H1 (cell line): Measurements from ENCODE around the gene FGF1. TPM values are rescaled to one million over a fixed set of nuclear protein-coding genes. Genes with fewer than 3 reads are reported as not detected.

ENCODE experiments used
- CTCF ChIA-PET: fragments of 300-600 bp; sonication (Branson Sonifier 250); formaldehyde crosslinking; loops from one replicate; lab custom pipeline; 2021; ENCODE audit not compliant: partially characterized antibody; lab: Charles Lee
- POLR2A ChIA-PET: fragments of 300-600 bp; sonication (Branson Sonifier 250); formaldehyde crosslinking; loops from one replicate; lab custom pipeline; 2021; ENCODE audit warnings: inconsistent platforms; ENCODE audit not compliant: partially characterized antibody; lab: Charles Lee
- DNase-seq, 2 experiments: peaks; one replicate each; pipeline versions ENCODE4 v3.0.0 to v3.0.0-alpha.2; 2010 to 2022; ENCODE audit warnings: low spot score in 2 of 2, low read depth in 1 of 2, mixed read lengths in 1 of 2
- FAIRE-seq: peaks from 2 replicates; lab custom pipeline; 2011; peaks lifted over from hg19 to GRCh38; lab: Jason Lieb, UNC
- H2AFZ ChIP-seq: 2 replicates; pipeline ENCODE4 v1.8.1; 2012; ENCODE audit warnings: low read length, inconsistent platforms
- H2AK5ac ChIP-seq: 2 replicates; pipeline ENCODE4 v1.6.1; 2013; ENCODE audit warnings: low read depth, low read length
- H2BK120ac ChIP-seq: replicated peaks from 2 replicates; pipeline ENCODE3; 2013; ENCODE audit warnings: low read depth, low read length, inconsistent platforms
- H2BK12ac ChIP-seq: 2 replicates; pipeline ENCODE4 v1.6.1; 2013; ENCODE audit warnings: low read depth, low read length
- H2BK15ac ChIP-seq: 2 replicates; pipeline ENCODE4 v1.6.1; 2013; ENCODE audit warnings: low read length
- H2BK20ac ChIP-seq: 2 replicates; pipeline ENCODE4 v1.6.1; 2013; ENCODE audit warnings: low read length
- H2BK5ac ChIP-seq: 2 replicates; pipeline ENCODE4 v1.6.1; 2013; ENCODE audit warnings: low read depth, low read length
- H3K14ac ChIP-seq: 2 replicates; pipeline ENCODE4 v1.6.1; 2013; ENCODE audit warnings: inconsistent platforms; ENCODE audit not compliant: insufficient read length
- H3K18ac ChIP-seq: 2 replicates; pipeline ENCODE4 v1.6.1; 2013; ENCODE audit warnings: low read length; ENCODE audit errors: extremely low read depth
- H3K23ac ChIP-seq: 2 replicates; pipeline ENCODE4 v1.6.1; 2013; ENCODE audit warnings: inconsistent platforms; ENCODE audit not compliant: insufficient read length
- H3K23me2 ChIP-seq: 2 replicates; pipeline ENCODE4 v1.6.1; 2013; ENCODE audit warnings: low read depth, low read length
- H3K27ac ChIP-seq: 2 replicates; pipeline ENCODE4 v1.6.1; 2011; ENCODE audit warnings: low read depth, low read length, inconsistent platforms
- H3K27me3 ChIP-seq, 4 experiments: replicated peaks in 1 of 4; 1 replicate in 1 of 4; 2 replicates in 3 of 4; pipeline versions ENCODE4 v1.6.1 to v1.8.1; 2011 to 2013; ENCODE audit warnings: low read length in 3 of 4, mild to moderate bottlenecking in 3 of 4, inconsistent platforms in 2 of 4, mixed read lengths in 2 of 4, moderate library complexity in 1 of 4; ENCODE audit not compliant: control insufficient read depth in 3 of 4, insufficient read depth in 3 of 4; ENCODE audit errors: extremely low read depth in 1 of 4
- H3K36me3 ChIP-seq, 4 experiments: 2 replicates each; pipeline versions ENCODE4 v1.6.1 to v1.8.1; 2011 to 2013; ENCODE audit warnings: mild to moderate bottlenecking in 4 of 4, low read length in 3 of 4, moderate library complexity in 2 of 4, control low read depth in 1 of 4, inconsistent platforms in 1 of 4; ENCODE audit not compliant: insufficient read depth in 4 of 4, control insufficient read depth in 2 of 4
- H3K4ac ChIP-seq: replicated peaks from 2 replicates; pipeline ENCODE3; 2013; ENCODE audit warnings: low read length, low read depth, mixed read lengths, inconsistent platforms; ENCODE audit not compliant: insufficient read length
- H3K4me1 ChIP-seq, 4 experiments: replicated peaks in 1 of 4; 1 replicate in 1 of 4; 2 replicates in 3 of 4; pipeline versions ENCODE4 v1.6.1 to v1.8.1; 2011 to 2013; ENCODE audit warnings: low read length in 3 of 4, inconsistent platforms in 2 of 4, mixed read lengths in 1 of 4; ENCODE audit not compliant: insufficient read depth in 4 of 4, control insufficient read depth in 3 of 4
- H3K4me2 ChIP-seq, 2 experiments: 2 replicates each; pipeline versions ENCODE4 v1.6.1 to v1.8.1; 2011 to 2013; ENCODE audit warnings: low read depth in 2 of 2, low read length in 2 of 2, control low read depth in 1 of 2, inconsistent platforms in 1 of 2, mild to moderate bottlenecking in 1 of 2; ENCODE audit not compliant: insufficient read depth in 1 of 2
- H3K4me3 ChIP-seq, 4 experiments: fragments of 200-600, 300-600 bp in 1 of 4; sonication (generic), shearing (Covaris generic), sonication (Bioruptor Twin) in 1 of 4; 2 replicates each; pipeline versions ENCODE4 v1.5.1 to v1.8.1; 2011 to 2016; ENCODE audit warnings: low read length in 4 of 4, low read depth in 3 of 4, control low read depth in 2 of 4, inconsistent platforms in 2 of 4, mild to moderate bottlenecking in 2 of 4, mixed read lengths in 1 of 4, moderate library complexity in 1 of 4; ENCODE audit not compliant: insufficient read depth in 2 of 4; ENCODE audit errors: extremely low read depth in 1 of 4
- H3K56ac ChIP-seq: replicated peaks from 2 replicates; pipeline ENCODE3; 2013; ENCODE audit warnings: low read depth, mild to moderate bottlenecking, mixed read lengths, low read length, inconsistent platforms; ENCODE audit not compliant: insufficient read length
- H3K79me1 ChIP-seq: 2 replicates; pipeline ENCODE4 v1.6.1; 2013; ENCODE audit warnings: low read depth, low read length, control low read depth
- H3K79me2 ChIP-seq, 2 experiments: 2 replicates each; pipeline versions ENCODE4 v1.6.1 to v1.8.1; 2012 to 2013; ENCODE audit warnings: low read length in 2 of 2, mild to moderate bottlenecking in 2 of 2, inconsistent platforms in 1 of 2; ENCODE audit not compliant: insufficient read depth in 2 of 2, control insufficient read depth in 1 of 2
- H3K9ac ChIP-seq, 4 experiments: replicated peaks in 1 of 4; 1 replicate in 1 of 4; 2 replicates in 3 of 4; pipeline versions ENCODE4 v1.6.1 to v1.8.1; 2011 to 2013; ENCODE audit warnings: low read depth in 3 of 4, low read length in 3 of 4, control low read depth in 2 of 4, mild to moderate bottlenecking in 2 of 4, moderate library complexity in 2 of 4, inconsistent platforms in 1 of 4; ENCODE audit errors: extremely low read depth in 1 of 4
- H3K9me3 ChIP-seq, 2 experiments: 2 replicates each; pipeline versions ENCODE4 v1.6.1 to v1.8.1; 2012 to 2013; ENCODE audit warnings: mild to moderate bottlenecking in 2 of 2, moderate library complexity in 2 of 2, control low read depth in 1 of 2, inconsistent platforms in 1 of 2, low read depth in 1 of 2, low read length in 1 of 2, mixed read lengths in 1 of 2; ENCODE audit not compliant: insufficient read depth in 2 of 2
- H4K20me1 ChIP-seq, 2 experiments: replicated peaks in 1 of 2; 2 replicates each; pipeline versions ENCODE3 to v1.8.1; 2011 to 2013; ENCODE audit warnings: inconsistent platforms in 2 of 2, low read length in 2 of 2, mild to moderate bottlenecking in 1 of 2; ENCODE audit not compliant: insufficient read depth in 2 of 2, control insufficient read depth in 1 of 2
- H4K5ac ChIP-seq: 2 replicates; pipeline ENCODE4 v1.6.1; 2013; ENCODE audit warnings: low read length, low read depth, mixed read lengths, inconsistent platforms; ENCODE audit not compliant: insufficient read length
- H4K8ac ChIP-seq: 2 replicates; pipeline ENCODE4 v1.8.0; 2013; ENCODE audit warnings: mild to moderate bottlenecking, moderate library complexity, low read length, inconsistent platforms; ENCODE audit not compliant: insufficient read depth; ENCODE audit errors: extremely low read depth
- H4K91ac ChIP-seq: replicated peaks from 2 replicates; pipeline ENCODE3; 2013; ENCODE audit warnings: low read length, mixed read lengths, inconsistent platforms; ENCODE audit not compliant: insufficient read length
- ASH2L ChIP-seq: fragments of 200-600, 300-600 bp; sonication (generic); IDR thresholded peaks from one replicate; pipeline ENCODE4 v1.7.1; 2017; ENCODE audit warnings: low read length
- CEBPB ChIP-seq: IDR thresholded peaks from 2 replicates; pipeline ENCODE4 v1.6.1; 2012; ENCODE audit warnings: low read depth, low read length
- EGR1 ChIP-seq: IDR thresholded peaks from 2 replicates; pipeline ENCODE4 v1.6.1; 2011; ENCODE audit warnings: low read depth, low read length, borderline replicate concordance
- HDAC2 ChIP-seq, 2 experiments: fragments of 300-600 bp in 1 of 2; sonication (generic) in 1 of 2; IDR thresholded peaks; 2 replicates each; pipeline ENCODE4 v1.6.1; 2011 to 2012; ENCODE audit warnings: low read depth in 2 of 2, low read length in 2 of 2, mild to moderate bottlenecking in 2 of 2, moderate library complexity in 2 of 2, borderline replicate concordance in 1 of 2, inconsistent platforms in 1 of 2
- JUN ChIP-seq: IDR thresholded peaks from 2 replicates; pipeline ENCODE4 v1.6.1; 2011; ENCODE audit warnings: low read depth, mild to moderate bottlenecking, improper control_type of control experiment, low read length
- NANOG ChIP-seq: IDR thresholded peaks from 2 replicates; pipeline ENCODE4 v1.6.1; 2011; ENCODE audit warnings: low read length, low read depth, mild to moderate bottlenecking, inconsistent platforms; ENCODE audit not compliant: insufficient read depth, poor library complexity, severe bottlenecking
- POU5F1 ChIP-seq: IDR thresholded peaks from 2 replicates; pipeline ENCODE4 v1.6.1; 2011; ENCODE audit warnings: low read depth, mild to moderate bottlenecking, low read length, moderate library complexity
- RAD21 ChIP-seq, 2 experiments: IDR thresholded peaks in 1 of 2; conservative IDR thresholded peaks in 1 of 2; 2 replicates each; pipeline ENCODE4 v1.6.1; 2011; ENCODE audit warnings: low read depth in 2 of 2, low read length in 2 of 2, improper control_type of control experiment in 1 of 2, inconsistent platforms in 1 of 2, mild to moderate bottlenecking in 1 of 2, moderate library complexity in 1 of 2
- SP1 ChIP-seq: IDR thresholded peaks from 2 replicates; pipeline ENCODE4 v1.6.1; 2011; ENCODE audit warnings: low read depth, low read length
- TCF12 ChIP-seq: IDR thresholded peaks from 2 replicates; pipeline ENCODE4 v1.6.1; 2011; ENCODE audit warnings: low read depth, mild to moderate bottlenecking, low read length
- TEAD4 ChIP-seq: IDR thresholded peaks from 2 replicates; pipeline ENCODE4 v1.6.1; 2012; ENCODE audit warnings: low read depth, low read length, inconsistent platforms, mixed read lengths
- WGBS, 2 experiments: shearing (Covaris generic) in 1 of 2; methylation state at CpG; one replicate each; pipeline versions ENCODE4 v1.1.6 to v1.1.7; 2013 to 2015; ENCODE audit warnings: low lambda C conversion rate in 2 of 2, mixed read lengths in 2 of 2, inconsistent platforms in 1 of 2, low coverage in 1 of 2, missing lambda C conversion rate in 1 of 2; ENCODE audit not compliant: insufficient replicate concordance in 2 of 2, insufficient coverage in 1 of 2, insufficient read length in 1 of 2; ENCODE audit errors: extremely low coverage in 1 of 2, missing lambda C conversion rate in 1 of 2; 5-methylcytosine and 5-hydroxymethylcytosine counted together
- polyA plus RNA-seq, 7 experiments: library from polyadenylated mRNA; depleted of rRNA in 3 of 7; stranded (reverse) in 5 of 7; unstranded in 2 of 7; fragments of >200 nt in 5 of 7; fragments of 200-250 nt in 2 of 7; gene quantifications; 1 replicate in 5 of 7; 2 replicates in 1 of 7; 4 replicates in 1 of 7; pipeline versions ENCODE4 v1.2.1 to v1.2.3, GENCODE V29; 2011 to 2013; ENCODE audit warnings: missing spikeins in 2 of 7, mixed read lengths in 2 of 7
- total RNA-seq: library from RNA; stranded (reverse); fragmentation: NEBNext Ultra II Directional; extraction: Animal tissue kit (Norgen Biotek cat#: 25700); gene quantifications from 2 replicates; pipeline ENCODE4 v1.2.1, GENCODE V29; 2021

The FGF1 gene
- total and polyA plus RNA-seq, 2 of the 8 experiments (the other 6 are each of a cell fraction or from before 2014, with no cell fraction given) = 0.30 to 0.50 TPM

DNA sequence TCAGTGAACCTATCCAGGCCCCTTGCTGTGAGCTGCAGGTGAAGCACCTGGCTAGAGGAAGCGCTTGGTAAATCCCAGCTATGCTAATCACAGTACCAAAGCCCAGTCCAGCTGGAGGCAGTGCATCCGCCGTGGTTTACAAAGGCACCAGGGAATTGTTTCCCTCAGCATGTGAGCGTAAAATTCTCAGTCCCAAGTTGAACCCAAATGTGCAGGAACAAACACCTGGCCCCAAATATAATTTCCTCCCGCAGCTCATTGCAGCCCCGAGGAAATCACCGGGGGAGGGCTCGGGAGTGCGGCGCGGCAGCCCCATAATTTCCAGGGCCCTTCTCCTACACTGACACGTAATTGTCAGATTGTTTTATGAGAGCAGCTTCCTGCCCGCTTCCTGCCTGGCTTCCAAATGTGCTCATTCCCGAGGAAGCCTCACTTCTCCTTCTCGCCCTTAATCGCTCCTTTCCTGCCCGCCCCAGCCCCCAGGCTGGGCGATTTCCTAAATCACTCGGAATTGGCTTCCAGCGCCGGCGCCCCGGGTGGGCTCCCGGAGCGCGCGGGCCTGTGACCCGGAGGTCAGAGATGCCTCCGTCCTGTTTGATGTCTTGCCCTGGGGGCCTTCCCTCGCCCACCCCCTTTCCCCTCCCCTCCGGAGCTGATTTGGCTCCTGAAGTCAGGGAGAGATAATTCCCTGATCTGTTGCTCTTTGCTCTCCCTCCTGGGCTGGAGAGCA, 134.4 kb downstream of the FGF1 start:
- H3K4me2 ChIP-seq = peak overlapping the region; percentile 72 to 76
- H2BK20ac ChIP-seq = no peak overlapping the region
- no peaks in the 10 kb centered on the region for H3K36me3 ChIP-seq
- H4K20me1 ChIP-seq = no peaks in the 10 kb centered on the region
- peak; percentile 43 to 73 for DNase-seq
- H3K56ac ChIP-seq = no peak overlapping the region
- peak overlapping the region; percentile 79; the same call in 1 of the 2 replicates for H3K18ac ChIP-seq
- POLR2A ChIA-PET = interaction anchor here (1.0 to 6.0 kb wide), 7 partner anchors 12 to 242 kb away, joined by 3 to 40 read pairs (median 4); partner anchors contain the start of gene SPRY4
- H3K23ac ChIP-seq = no peak overlapping the region
- peak overlapping the region; percentile 86; the same call in 1 of the 2 replicates for H2BK5ac ChIP-seq
- H3K4me3 ChIP-seq = peak overlapping the region; percentile 36 to 61 (median 42); a peak in 7 of 8 replicates
- CTCF ChIA-PET = interaction anchor here (0.6 to 13.2 kb wide), 14 partner anchors 35 to 329 kb away, joined by 3 to 191 read pairs (median 4); partner anchors contain the start of gene SPRY4
- H2AFZ ChIP-seq = peak overlapping the region; percentile 7
- no peak overlapping the region for H3K27ac ChIP-seq
- no peak overlapping the region for H4K8ac ChIP-seq
- no peak overlapping the region for H2BK15ac ChIP-seq
- H3K4me1 ChIP-seq = peaks cover 0 to 8% (median 5%) of the 10 kb centered on the region in 4 experiments; a peak in 5 of 7 replicates
- no peaks in the 10 kb centered on the region for H3K9me3 ChIP-seq
- WGBS, 2 experiments = 3% methylated on average over 29 of the region's 31 CpGs; no CpG with 5 or more reads in 1 of the 2 experiments
- no peak overlapping the region for H2BK120ac ChIP-seq
- no peaks in the 10 kb centered on the region; the same call in 1 of the 2 replicates for H3K23me2 ChIP-seq
- H4K5ac ChIP-seq = no peak overlapping the region
- FAIRE-seq = peak; percentile 62
- H3K79me2 ChIP-seq = no peaks in the 10 kb centered on the region
- H3K27me3 ChIP-seq = no peaks in the 10 kb centered on the region
- H2AK5ac ChIP-seq = 0 out of 2 replicates have a peak overlapping the region, but pooled peaks have one; percentile 2
- H4K91ac ChIP-seq = peak overlapping the region; percentile 32
- peak overlapping the region; percentile 80; the same call in 1 of the 2 replicates for H2BK12ac ChIP-seq
- no peak overlapping the region for H3K14ac ChIP-seq
- H3K9ac ChIP-seq = no peak overlapping the region
- no peaks in the 10 kb centered on the region for H3K79me1 ChIP-seq
- peak overlapping the region; percentile 2 for H3K4ac ChIP-seq
- peak; percentile 75 for TF ChIP-seq NANOG
- no peak for TF ChIP-seq JUN
- TF ChIP-seq POU5F1 = no peak
- TF ChIP-seq ASH2L = peak; percentile 51
- peak; percentile 91 for TF ChIP-seq TCF12
- TF ChIP-seq EGR1 = peak; percentile 87
- TF ChIP-seq HDAC2 (IDR thresholded peaks at IDR 0.05; ENCODE audit: borderline replicate concordance in 1 of 2, low read depth in 2 of 2, low read length in 2 of 2) = peak in 1 of 2 experiments; percentile 26; a peak in 1 of 4 replicates
- no peak for TF ChIP-seq CEBPB
- TF ChIP-seq SP1 = peak; percentile 65; the same call in 1 of the 2 replicates
- TF ChIP-seq RAD21 (IDR thresholded peaks at IDR 0.05 in 1 of 2, conservative IDR thresholded peaks at IDR 0.05 in 1 of 2; ENCODE audit: low read depth in 2 of 2, low read length in 2 of 2) = peak in 1 of 2 experiments; percentile 11; a peak in 1 of 4 replicates
- 0 out of 2 replicates have a peak, but pooled peaks have one; percentile 7 for TF ChIP-seq TEAD4
